Measurements from ENCODE around the gene PFKM. TPM values are rescaled to one million over a fixed set of nuclear protein-coding genes. Genes with fewer than 3 reads are reported as not detected.

The PFKM gene
- total and polyA plus RNA-seq, 2 experiments from 2014 or later = 28.8 to 41.1 TPM

- DNase-seq = no peak
- in situ Hi-C loops (cut with MboI) = no loop called here
- H3K4me3 ChIP-seq = no peak overlapping the region
- H3K79me2 ChIP-seq (ENCODE audit: insufficient read depth) = no peaks in the 10 kb centered on the region
- H3F3A ChIP-seq (ENCODE audit: insufficient read depth) = no peaks in the 10 kb centered on the region
- no peak for TF ChIP-seq EZH2 (IDR thresholded peaks at IDR 0.05; ENCODE audit: insufficient read depth, poor library complexity, severe bottlenecking)
- no peaks in the 10 kb centered on the region for H4K20me1 ChIP-seq (ENCODE audit: insufficient read depth)
- H3K27me3 ChIP-seq (replicated peaks; ENCODE audit: insufficient read depth) = no peaks in the 10 kb centered on the region
- no peaks in the 10 kb centered on the region for H3K9me3 ChIP-seq (ENCODE audit: low read depth)
- H3K9ac ChIP-seq = no peak overlapping the region
- no peaks in the 10 kb centered on the region for H3K9me2 ChIP-seq (ENCODE audit: insufficient read depth)
- H3K4me1 ChIP-seq (ENCODE audit: insufficient read depth) = no peaks in the 10 kb centered on the region
- no peaks in the 10 kb centered on the region for H3K36me3 ChIP-seq (ENCODE audit: low read depth)
- H2AFZ ChIP-seq = 0 out of 2 replicates have a peak overlapping the region, but pooled peaks have one; percentile 2
- WGBS, 2 experiments (ENCODE audit: low coverage in 1 of 2, low lambda C conversion rate in 2 of 2, missing lambda C conversion rate in 2 of 2) = 66 to 69% methylated on average over 5 of the region's 5 CpGs
- no peak overlapping the region for H3K27ac ChIP-seq
- no peak overlapping the region for H3K4me2 ChIP-seq (ENCODE audit: unreplicated experiment)
Measured at GRCh38 chr12:48163150-48163747, 44.1 kb downstream of the PFKM start.

- WGBS, 2 experiments (ENCODE audit: low coverage in 1 of 2, low lambda C conversion rate in 2 of 2, missing lambda C conversion rate in 2 of 2) = 58 to 61% methylated on average over 2 of the region's 2 CpGs
- Histone ChIP-seq H3K27me3 (replicated peaks; ENCODE audit: insufficient read depth) (no peaks in the 10 kb centered on the region), H3K9me3 (ENCODE audit: low read depth) (no peaks in the 10 kb centered on the region), H2AFZ (no peak overlapping the region), H3K36me3 (ENCODE audit: low read depth) (no peaks in the 10 kb centered on the region), H3K27ac (no peak overlapping the region), H4K20me1 (ENCODE audit: insufficient read depth) (no peaks in the 10 kb centered on the region), H3K4me3 (no peak overlapping the region), H3K4me2 (ENCODE audit: unreplicated experiment) (no peak overlapping the region), H3K9ac (no peak overlapping the region), H3F3A (ENCODE audit: insufficient read depth) (no peaks in the 10 kb centered on the region), H3K4me1 (ENCODE audit: insufficient read depth) (no peaks in the 10 kb centered on the region), H3K79me2 (ENCODE audit: insufficient read depth) (no peaks in the 10 kb centered on the region), H3K9me2 (ENCODE audit: insufficient read depth) (no peaks in the 10 kb centered on the region)
- in situ Hi-C loops (cut with MboI) = no loop called here
- TF ChIP-seq EZH2phosphoT487 (IDR thresholded peaks at IDR 0.05; ENCODE audit: insufficient read depth, low read depth) (no peak), EZH2 (IDR thresholded peaks at IDR 0.05; ENCODE audit: insufficient read depth, poor library complexity, severe bottlenecking) (no peak)
- DNase-seq = no peak
Measured at GRCh38 chr12:48164451-48164850, 45.3 kb downstream of the PFKM start.

GRCh38 chr12:48165089-48165981, 46.2 kb downstream of the PFKM start:
- no peaks in the 10 kb centered on the region for H3F3A ChIP-seq (ENCODE audit: insufficient read depth)
- H3K9me3 ChIP-seq (ENCODE audit: low read depth) = no peaks in the 10 kb centered on the region
- H3K4me3 ChIP-seq = no peak overlapping the region
- TF ChIP-seq EZH2phosphoT487 (IDR thresholded peaks at IDR 0.05; ENCODE audit: insufficient read depth, low read depth) (no peak), EZH2 (IDR thresholded peaks at IDR 0.05; ENCODE audit: insufficient read depth, poor library complexity, severe bottlenecking) (no peak)
- H3K4me2 ChIP-seq (ENCODE audit: unreplicated experiment) = no peak overlapping the region
- no peaks in the 10 kb centered on the region for H3K4me1 ChIP-seq (ENCODE audit: insufficient read depth)
- H3K27me3 ChIP-seq (replicated peaks; ENCODE audit: insufficient read depth) = no peaks in the 10 kb centered on the region
- WGBS, 2 experiments (ENCODE audit: low coverage in 1 of 2, low lambda C conversion rate in 2 of 2, missing lambda C conversion rate in 2 of 2) = 0% methylated on average over 2 of the region's 2 CpGs
- no peaks in the 10 kb centered on the region for H3K36me3 ChIP-seq (ENCODE audit: low read depth)
- H2AFZ ChIP-seq = no peak overlapping the region
- H3K9me2 ChIP-seq (ENCODE audit: insufficient read depth) = no peaks in the 10 kb centered on the region
- peak; percentile 66 for DNase-seq
- no peaks in the 10 kb centered on the region for H4K20me1 ChIP-seq (ENCODE audit: insufficient read depth)
- no peak overlapping the region for H3K27ac ChIP-seq
- H3K79me2 ChIP-seq (ENCODE audit: insufficient read depth) = no peaks in the 10 kb centered on the region
- H3K9ac ChIP-seq = no peak overlapping the region
- in situ Hi-C loops (cut with MboI) = no loop called here

GRCh38 chr12:48169011-48169410, 49.8 kb downstream of the PFKM start:
- H3K27ac ChIP-seq = no peak overlapping the region
- no peaks in the 10 kb centered on the region for H3F3A ChIP-seq (ENCODE audit: insufficient read depth)
- no peaks in the 10 kb centered on the region for H3K79me2 ChIP-seq (ENCODE audit: insufficient read depth)
- no peaks in the 10 kb centered on the region for H3K27me3 ChIP-seq (replicated peaks; ENCODE audit: insufficient read depth)
- in situ Hi-C loops (cut with MboI) = no loop called here
- no peaks in the 10 kb centered on the region for H3K4me1 ChIP-seq (ENCODE audit: insufficient read depth)
- no peak overlapping the region for H2AFZ ChIP-seq
- TF ChIP-seq EZH2 (IDR thresholded peaks at IDR 0.05; ENCODE audit: insufficient read depth, poor library complexity, severe bottlenecking) = no peak
- TF ChIP-seq EZH2phosphoT487 (IDR thresholded peaks at IDR 0.05; ENCODE audit: insufficient read depth, low read depth) = no peak
- no peaks in the 10 kb centered on the region for H3K36me3 ChIP-seq (ENCODE audit: low read depth)
- H3K9me2 ChIP-seq (ENCODE audit: insufficient read depth) = no peaks in the 10 kb centered on the region
- H3K4me3 ChIP-seq = no peak overlapping the region
- DNase-seq = no peak
- 79 to 82% methylated on average over 19 of the region's 19 CpGs for WGBS, 2 experiments (ENCODE audit: low coverage in 1 of 2, low lambda C conversion rate in 2 of 2, missing lambda C conversion rate in 2 of 2)
- H3K4me2 ChIP-seq (ENCODE audit: unreplicated experiment) = no peak overlapping the region
- no peaks in the 10 kb centered on the region for H3K9me3 ChIP-seq (ENCODE audit: low read depth)
- no peak overlapping the region for H3K9ac ChIP-seq
- H4K20me1 ChIP-seq (ENCODE audit: insufficient read depth) = no peaks in the 10 kb centered on the region
